Colonic mucosa (tissue), 4 donors: ENCODE results near the gene ATP6AP1. TPM values are rescaled to one million over a fixed set of nuclear protein-coding genes. Genes with fewer than 3 reads are reported as not detected.
"Not testable (repeated sequence)": the region's sequence is repeated elsewhere in the genome, so short reads cannot be mapped to it uniquely, and the experiment has no call there.

Experiments
- DNase-seq: peaks from one replicate; pipeline ENCODE4 v3.0.0-alpha.2; 2020
- H3K27ac ChIP-seq: fragments of 200-600 bp; one replicate; pipeline ENCODE4 v1.8.0; 2021
- H3K27me3 ChIP-seq: fragments of 200-600 bp; one replicate; pipeline ENCODE4 v1.8.0; 2021
- H3K36me3 ChIP-seq: fragments of 200-600 bp; one replicate; pipeline ENCODE4 v1.8.0; 2021
- H3K4me1 ChIP-seq: fragments of 200-600 bp; one replicate; pipeline ENCODE4 v1.8.0; 2021; ENCODE audit warnings: mild to moderate bottlenecking
- H3K4me3 ChIP-seq: fragments of 200-600 bp; one replicate; pipeline ENCODE4 v1.8.0; 2021
- H3K9ac ChIP-seq, 2 donors: one replicate each; pipeline ENCODE4 v1.7.0; 2013; ENCODE audit warnings: control low read depth in 2 of 2, low read depth in 2 of 2, low read length in 2 of 2
- H3K9me3 ChIP-seq: fragments of 200-600 bp; one replicate; pipeline ENCODE4 v1.8.0; 2021
- CTCF ChIP-seq: fragments of 200-600 bp; IDR thresholded peaks from one replicate; pipeline ENCODE4 v1.8.0; 2022; ENCODE audit warnings: antibody characterized with exemption, mild to moderate bottlenecking
- intact Hi-C: fragments of 100-400 bp; cut with DNase I; formaldehyde crosslinking; loops from one replicate; pipeline ENCODE4 v1.14.1; 2022
- total RNA-seq, 2 donors: library from RNA; stranded (reverse); fragmentation: NEBNext Ultra II Directional in 1 of 2; extraction: Animal tissue kit (Norgen Biotek cat#: 25700) in 1 of 2; gene quantifications; one replicate each; pipeline ENCODE4 v1.2.1, GENCODE V29; 2021
- donor health status: healthy.
- donor health status: DM: no; HTN: no; CAD: no.
- donor health status: DM: no; HTN: no; CAD: no.

The ATP6AP1 gene
- total RNA-seq, 2 donors from 2014 or later, result 86.3 to 96.9 TPM

GRCh38 chrX:154389812-154390747, 38.4 kb upstream of the ATP6AP1 start:
- DNase-seq, intact Hi-C loops: not testable (repeated sequence)

GRCh38 chrX:154396363-154396762, 32.1 kb upstream of the ATP6AP1 start:
- H3K27me3 ChIP-seq, H3K4me1 ChIP-seq, H3K36me3 ChIP-seq, H3K9ac ChIP-seq, intact Hi-C loops, H3K9me3 ChIP-seq, DNase-seq, H3K4me3 ChIP-seq, H3K27ac ChIP-seq: not testable (repeated sequence)

More at GRCh38 chrX:154389812-154390747, 38.4 kb upstream of the ATP6AP1 start:
- H3K9me3 ChIP-seq, H3K4me3 ChIP-seq, H3K4me1 ChIP-seq, H3K27ac ChIP-seq, H3K27me3 ChIP-seq, H3K36me3 ChIP-seq: not testable (repeated sequence)
- peak overlapping the region in 1 of 2 donors; percentile 50 for H3K9ac ChIP-seq

- Histone ChIP-seq H3K36me3 (no peaks in the 10 kb centered on the region), H3K4me3 (peak overlapping the region; percentile 63), H3K9ac (peak overlapping the region; percentile 80 to 98), H3K27me3 (no peaks in the 10 kb centered on the region), H3K9me3 (no peaks in the 10 kb centered on the region), H3K4me1 (no peaks in the 10 kb centered on the region), H3K27ac (peak overlapping the region; percentile 96)
- intact Hi-C loops, result no loop called here
- no peak for TF ChIP-seq CTCF
- peak; percentile 80 for DNase-seq
Measured at GRCh38 chrX:154396973-154397887, 31.2 kb upstream of the ATP6AP1 start.

DNA sequence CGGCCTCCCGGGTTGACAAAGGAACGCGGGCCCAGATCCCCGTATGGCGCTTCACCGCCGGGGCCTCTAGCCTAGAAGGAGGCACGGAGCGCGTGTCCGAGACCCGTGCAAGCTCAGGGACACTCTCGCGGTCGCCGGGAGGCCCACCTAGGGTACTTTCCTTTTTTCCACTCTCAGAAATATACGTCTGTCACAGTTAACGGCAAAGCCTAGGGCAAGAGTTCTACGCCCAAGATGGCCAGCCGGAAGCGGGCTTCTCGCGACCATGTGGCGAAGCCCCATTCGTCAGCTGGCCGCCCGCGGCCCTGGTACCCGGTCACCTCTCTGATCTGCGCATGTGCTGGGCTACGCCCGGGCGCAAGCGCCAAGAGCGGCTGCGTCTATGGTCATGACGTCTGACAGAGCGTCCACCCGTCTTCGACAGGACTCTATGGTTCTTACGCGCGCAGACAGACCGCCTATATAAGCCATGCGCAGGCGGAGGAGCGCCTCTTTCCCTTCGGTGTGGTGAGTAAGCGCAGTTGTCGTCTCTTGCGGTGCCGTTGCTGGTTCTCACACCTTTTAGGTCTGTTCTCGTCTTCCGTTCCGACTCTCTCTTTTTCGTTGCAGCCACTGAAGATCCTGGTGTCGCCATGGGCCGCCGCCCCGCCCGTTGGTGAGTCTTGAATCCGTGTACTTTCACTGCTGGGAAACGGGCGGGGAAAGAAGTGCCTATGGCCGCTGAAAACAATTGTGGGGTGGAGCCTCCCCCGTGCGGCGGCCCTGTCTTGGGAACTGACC, 30.4 kb upstream of the ATP6AP1 start, which contains the start of gene RPL10:
RPL10 (plus strand) TSS at position 490 of the 780 bp plus-strand sequence; CDS start at position 633, 143 bp downstream.
- TF ChIP-seq CTCF, result no peak
- intact Hi-C loops, result no loop called here
- no peaks in the 10 kb centered on the region for H3K4me1 ChIP-seq
- H3K36me3 ChIP-seq, result no peaks in the 10 kb centered on the region
- DNase-seq, result peak; percentile 91
- peak within 1 kb of the TSS; percentile 80 to 98 for H3K9ac ChIP-seq
- H3K27ac ChIP-seq, result peak within 1 kb of the TSS; percentile 96
- no peaks in the 10 kb centered on the region for H3K9me3 ChIP-seq
- H3K4me3 ChIP-seq, result peak within 1 kb of the TSS; percentile 63
- H3K27me3 ChIP-seq, result no peaks in the 10 kb centered on the region

DNA sequence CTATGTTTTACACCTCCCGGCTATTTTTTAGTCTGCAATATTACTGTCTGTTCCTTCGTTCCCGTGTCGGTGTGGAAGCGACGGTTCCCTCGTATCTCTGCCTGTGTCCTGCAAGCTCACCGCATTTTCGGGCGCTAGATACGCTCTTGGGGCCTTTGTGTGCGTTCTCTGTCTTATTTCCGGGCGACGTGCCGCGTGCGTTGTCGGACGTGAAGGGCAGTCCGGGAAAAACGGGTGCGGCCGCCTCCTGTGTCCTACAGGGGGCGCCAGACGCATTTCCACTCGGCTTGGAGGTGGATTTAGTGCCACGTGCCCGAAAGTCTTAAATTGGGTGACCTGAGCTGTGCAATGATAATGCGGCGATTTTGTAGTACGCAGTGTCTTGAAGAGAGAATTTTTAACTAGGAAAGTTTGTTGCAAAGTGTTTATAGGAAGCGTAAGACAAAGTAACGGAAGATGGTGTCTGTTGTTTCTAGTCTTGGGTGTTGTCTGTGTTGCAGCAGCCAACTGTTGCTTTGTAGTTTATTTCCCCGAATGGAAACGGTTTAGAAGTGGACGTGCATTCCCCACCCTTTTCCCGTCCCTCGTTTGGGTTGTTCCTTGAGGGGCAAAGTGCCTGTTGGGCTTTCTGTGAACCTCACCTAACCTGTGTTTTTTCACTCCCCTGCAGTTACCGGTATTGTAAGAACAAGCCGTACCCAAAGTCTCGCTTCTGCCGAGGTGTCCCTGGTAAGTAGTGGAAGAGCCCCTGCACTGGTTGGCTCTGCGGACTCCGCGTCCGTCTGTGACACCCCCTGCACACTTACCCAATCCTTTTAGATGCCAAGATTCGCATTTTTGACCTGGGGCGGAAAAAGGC, 29.6 kb upstream of the ATP6AP1 start:
- Histone ChIP-seq H3K9ac (peak overlapping the region; percentile 56 to 98), H3K4me3 (peak overlapping the region; percentile 63), H3K27me3 (no peaks in the 10 kb centered on the region), H3K36me3 (no peaks in the 10 kb centered on the region), H3K4me1 (no peaks in the 10 kb centered on the region), H3K9me3 (no peaks in the 10 kb centered on the region), H3K27ac (peak overlapping the region; percentile 96)
- peak; percentile 79 for TF ChIP-seq CTCF
- DNase-seq, result peak; percentile 88
- intact Hi-C loops, result no loop called here
